HCT116 (cell line): ENCODE data around the gene DCLK3.

ENCODE experiments used
- CBX3 ChIP-seq: IDR thresholded peaks from 2 replicates; pipeline ENCODE4 v1.6.1; 2012; ENCODE audit warnings: low read depth
- CEBPB ChIP-seq: IDR thresholded peaks from 2 replicates; pipeline ENCODE4 v1.6.1; 2012; ENCODE audit warnings: low read depth
- CTCF ChIP-seq, 3 experiments: fragments of 200-600 bp in 1 of 3; sonication (generic) in 1 of 3; IDR thresholded peaks in 2 of 3; conservative IDR thresholded peaks in 1 of 3; 2 replicates each; pipeline ENCODE4 v1.5.1; 2012 to 2017; ENCODE audit warnings: low read depth in 2 of 3, low read length in 2 of 3, antibody characterized with exemption in 1 of 3, borderline replicate concordance in 1 of 3, control low read depth in 1 of 3, mild to moderate bottlenecking in 1 of 3, mixed read lengths in 1 of 3, mixed run types in 1 of 3, moderate library complexity in 1 of 3; ENCODE audit not compliant: insufficient read depth in 1 of 3
- EZH2 ChIP-seq: fragments of 200-600 bp; sonication (generic); IDR thresholded peaks from 2 replicates; pipeline ENCODE4 v1.6.1; 2017; ENCODE audit warnings: antibody characterized with exemption, mixed run types
- JUND ChIP-seq: IDR thresholded peaks from 2 replicates; pipeline ENCODE4 v1.6.1; 2012
- SP1 ChIP-seq: IDR thresholded peaks from 2 replicates; pipeline ENCODE4 v1.6.1; 2012; ENCODE audit warnings: low read depth
- TCF7L2 ChIP-seq: IDR thresholded peaks from 2 replicates; pipeline ENCODE4 v1.7.0; 2011; ENCODE audit warnings: borderline replicate concordance, inconsistent platforms; ENCODE audit not compliant: insufficient read depth, insufficient read length; ENCODE audit errors: extremely low read depth
- ZBTB33 ChIP-seq: IDR thresholded peaks from 2 replicates; pipeline ENCODE4 v1.6.1; 2011; ENCODE audit warnings: mild to moderate bottlenecking, low read length, moderate library complexity; ENCODE audit not compliant: insufficient replicate concordance; ENCODE audit errors: extremely low read depth

DNA sequence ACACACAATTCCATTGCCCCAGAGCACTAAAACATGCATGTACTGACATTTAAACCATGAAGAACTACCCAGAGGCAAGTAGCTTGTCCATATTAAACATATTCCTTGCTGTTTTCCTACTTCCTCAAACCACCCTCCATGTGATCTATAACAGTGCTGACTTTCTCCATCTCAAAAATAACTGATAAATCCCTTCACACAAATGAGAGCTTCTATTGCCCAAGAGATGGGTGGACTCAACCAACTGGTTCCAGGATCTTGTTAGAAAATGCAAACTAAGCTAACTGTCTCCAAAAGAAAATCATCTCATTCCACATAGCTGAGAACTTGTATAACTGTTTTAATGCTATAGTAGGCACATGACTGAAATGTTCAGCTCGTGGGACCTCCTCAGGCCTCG is 29.6 kb downstream of the DCLK3 start:
- no peak for TF ChIP-seq CEBPB
- TF ChIP-seq CTCF (IDR thresholded peaks at IDR 0.05 in 2 of 3, conservative IDR thresholded peaks at IDR 0.05 in 1 of 3; ENCODE audit: borderline replicate concordance in 1 of 3, insufficient read depth in 1 of 3, low read depth in 2 of 3, low read length in 2 of 3): no peak
- no peak for TF ChIP-seq SP1
- TF ChIP-seq CBX3: no peak
- no peak for TF ChIP-seq EZH2
- TF ChIP-seq JUND: no peak
- no peak for TF ChIP-seq ZBTB33
- TF ChIP-seq TCF7L2: no peak
